ENCODE data around the gene ZNF410.

- TF ChIP-seq EZH2 (IDR thresholded peaks at IDR 0.05; ENCODE audit: borderline replicate concordance, low read length) (no peak), CTCF (conservative IDR thresholded peaks at IDR 0.05 in 1 of 2, IDR thresholded peaks at IDR 0.05 in 1 of 2; ENCODE audit: extremely low read depth in 1 of 2, insufficient read depth in 1 of 2, low read depth in 1 of 2, low read length in 2 of 2) (no peak)
Observed at GRCh38 chr14:73843296-73843695, 43.4 kb upstream of the ZNF410 start.

Data from mammary epithelial cell (primary cell).